ENCODE measurements around the gene RBMS1.

RBMS1 gene

DNA sequence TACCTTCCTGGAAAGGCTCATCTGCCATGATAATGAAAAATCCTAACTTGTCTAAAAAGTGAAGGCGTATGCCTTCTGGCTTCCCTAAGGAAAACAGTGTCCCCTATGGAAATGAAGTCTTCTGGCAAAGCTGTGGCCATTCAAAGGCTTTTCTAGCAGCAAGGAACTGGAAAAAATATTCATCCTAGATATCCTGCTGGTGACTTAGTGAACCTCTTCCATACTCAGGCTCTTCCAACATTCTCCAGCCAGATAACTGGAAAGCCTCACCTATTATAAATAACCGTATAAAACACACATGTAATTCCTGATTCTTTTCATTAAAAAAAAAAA, 84.7 kb downstream of the RBMS1 start:
- TF ChIP-seq, protein P1, sequence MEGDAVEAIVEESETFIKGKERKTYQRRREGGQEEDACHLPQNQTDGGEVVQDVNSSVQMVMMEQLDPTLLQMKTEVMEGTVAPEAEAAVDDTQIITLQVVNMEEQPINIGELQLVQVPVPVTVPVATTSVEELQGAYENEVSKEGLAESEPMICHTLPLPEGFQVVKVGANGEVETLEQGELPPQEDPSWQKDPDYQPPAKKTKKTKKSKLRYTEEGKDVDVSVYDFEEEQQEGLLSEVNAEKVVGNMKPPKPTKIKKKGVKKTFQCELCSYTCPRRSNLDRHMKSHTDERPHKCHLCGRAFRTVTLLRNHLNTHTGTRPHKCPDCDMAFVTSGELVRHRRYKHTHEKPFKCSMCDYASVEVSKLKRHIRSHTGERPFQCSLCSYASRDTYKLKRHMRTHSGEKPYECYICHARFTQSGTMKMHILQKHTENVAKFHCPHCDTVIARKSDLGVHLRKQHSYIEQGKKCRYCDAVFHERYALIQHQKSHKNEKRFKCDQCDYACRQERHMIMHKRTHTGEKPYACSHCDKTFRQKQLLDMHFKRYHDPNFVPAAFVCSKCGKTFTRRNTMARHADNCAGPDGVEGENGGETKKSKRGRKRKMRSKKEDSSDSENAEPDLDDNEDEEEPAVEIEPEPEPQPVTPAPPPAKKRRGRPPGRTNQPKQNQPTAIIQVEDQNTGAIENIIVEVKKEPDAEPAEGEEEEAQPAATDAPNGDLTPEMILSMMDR (conservative IDR thresholded peaks at IDR 0.05; ENCODE audit: low read depth, low read length): no peak
- H3K79me2 ChIP-seq (ENCODE audit: insufficient read depth, low read depth): no peaks in the 10 kb centered on the region

DNA sequence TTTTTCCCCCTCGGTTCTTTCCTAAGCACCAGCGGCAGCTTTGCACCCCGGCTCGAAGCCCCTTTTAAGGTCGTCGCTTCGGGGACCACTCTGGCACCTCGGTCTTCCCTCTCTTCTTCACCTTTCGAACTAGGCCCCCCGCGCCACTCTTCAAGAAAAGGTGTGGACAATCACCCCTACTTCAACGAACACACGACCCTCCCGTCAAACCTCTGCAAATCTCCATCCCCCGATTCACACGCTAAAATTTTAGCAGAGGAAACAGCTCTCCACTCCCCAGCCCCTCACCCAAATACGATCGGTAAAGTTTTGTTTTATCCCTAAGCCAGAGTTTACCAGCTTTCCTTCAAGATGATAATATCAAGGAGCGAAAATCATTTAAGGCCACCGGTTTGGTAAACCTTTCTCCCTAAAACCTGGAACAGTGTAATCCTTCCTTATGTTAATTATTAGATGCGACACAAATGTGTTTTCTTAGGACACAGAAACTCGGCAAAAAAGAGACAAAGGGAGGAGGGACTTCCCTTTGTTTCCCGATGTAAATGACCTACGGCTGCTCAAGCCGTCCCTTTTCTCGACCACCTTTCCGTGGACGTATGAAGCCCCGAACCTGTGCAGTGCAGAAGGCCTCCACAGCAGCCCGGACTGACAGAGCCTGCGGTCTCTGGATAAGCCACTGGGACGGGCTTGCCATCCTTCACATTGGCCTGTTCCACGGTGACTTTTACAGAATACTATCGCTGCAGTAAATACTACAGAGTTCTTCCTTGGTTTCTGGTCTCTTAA, 85.2 kb downstream of the RBMS1 start:
- no peak overlapping the region for H3K27ac ChIP-seq
- TF ChIP-seq, protein P1 (conservative IDR thresholded peaks at IDR 0.05; ENCODE audit: low read depth, low read length): no peak
- no peaks in the 10 kb centered on the region for H4K20me1 ChIP-seq (ENCODE audit: insufficient read depth)
- no peak overlapping the region for H2AFZ ChIP-seq (ENCODE audit: low read depth)
- H3K4me1 ChIP-seq (ENCODE audit: low read depth, poor library complexity, severe bottlenecking): peaks cover 14% of the 10 kb centered on the region
- no peaks in the 10 kb centered on the region for H3K36me3 ChIP-seq (ENCODE audit: insufficient read depth)
- H3K79me2 ChIP-seq (ENCODE audit: insufficient read depth, low read depth): no peaks in the 10 kb centered on the region
- H3K4me2 ChIP-seq: peak overlapping the region; percentile 13; the same call in 1 of the 2 replicates
- H3K4me3 ChIP-seq (IDR thresholded peaks at IDR 0.05; ENCODE audit: insufficient read depth, low read depth, low read length): no peak overlapping the region
- no peak overlapping the region for H3K9ac ChIP-seq
- H3K27me3 ChIP-seq (ENCODE audit: insufficient read depth, low read depth): no peaks in the 10 kb centered on the region

More for the DNA sequence above, 84.7 kb downstream of the RBMS1 start:
- no peak overlapping the region for H3K9ac ChIP-seq
- H3K4me3 ChIP-seq (IDR thresholded peaks at IDR 0.05; ENCODE audit: insufficient read depth, low read depth, low read length): no peak overlapping the region
- no peak overlapping the region for H3K27ac ChIP-seq
- peaks cover 14% of the 10 kb centered on the region for H3K4me1 ChIP-seq (ENCODE audit: low read depth, poor library complexity, severe bottlenecking)
- H2AFZ ChIP-seq (ENCODE audit: low read depth): no peak overlapping the region
- H4K20me1 ChIP-seq (ENCODE audit: insufficient read depth): no peaks in the 10 kb centered on the region
- H3K36me3 ChIP-seq (ENCODE audit: insufficient read depth): no peaks in the 10 kb centered on the region
- no peak overlapping the region for H3K4me2 ChIP-seq
- no peaks in the 10 kb centered on the region for H3K27me3 ChIP-seq (ENCODE audit: insufficient read depth, low read depth)

DNA sequence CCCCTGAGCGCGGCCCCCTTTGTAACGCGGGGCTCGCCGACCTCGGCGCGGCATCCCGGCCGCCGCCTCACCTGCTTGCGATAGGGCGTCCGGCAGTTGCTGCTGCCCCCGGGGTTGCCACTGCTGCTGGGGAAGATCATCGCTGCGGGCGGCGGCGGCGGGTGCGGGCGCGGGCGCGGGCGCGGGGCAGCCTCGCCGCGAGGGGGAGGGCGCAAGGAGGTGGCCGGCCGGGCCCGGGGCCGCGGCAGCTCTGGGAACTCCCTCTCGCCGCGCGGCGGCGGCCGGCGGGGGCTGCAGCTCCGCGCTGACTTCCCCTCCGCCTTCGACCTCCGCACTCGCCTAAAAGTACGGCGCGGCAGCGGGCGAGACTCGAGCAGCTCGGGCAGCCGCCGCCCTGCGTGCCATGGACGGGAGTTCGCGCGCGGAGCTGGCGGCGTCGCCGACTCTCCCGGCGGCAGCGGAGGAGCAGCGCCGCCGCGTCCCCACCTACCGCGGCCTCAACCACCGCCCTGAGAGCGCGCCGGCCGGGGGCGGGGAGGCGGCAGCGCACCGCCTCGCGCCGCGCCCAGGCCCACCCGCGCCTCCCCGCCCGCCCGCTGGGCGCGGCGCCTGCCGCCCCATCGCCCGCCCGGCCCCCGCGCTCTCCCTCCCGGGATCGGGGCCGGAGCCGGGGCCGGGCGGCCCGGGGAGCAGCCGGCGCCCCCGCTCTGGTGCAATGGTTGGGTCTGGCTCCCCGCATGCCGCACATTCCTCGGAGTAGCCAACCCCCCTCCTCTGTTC, 86.0 kb downstream of the RBMS1 start:
- Histone ChIP-seq H3K9ac (peak overlapping the region; percentile 61; the same call in 1 of the 2 replicates), H3K79me2 (ENCODE audit: insufficient read depth, low read depth) (no peaks in the 10 kb centered on the region), H3K4me1 (ENCODE audit: low read depth, poor library complexity, severe bottlenecking) (peaks cover 17% of the 10 kb centered on the region), H3K4me2 (peak overlapping the region; percentile 51; the same call in 1 of the 2 replicates), H3K4me3 (IDR thresholded peaks at IDR 0.05; ENCODE audit: insufficient read depth, low read depth, low read length) (peak overlapping the region; percentile 69), H3K27me3 (ENCODE audit: insufficient read depth, low read depth) (no peaks in the 10 kb centered on the region), H3K27ac (peak overlapping the region; percentile 51; the same call in 1 of the 2 replicates), H2AFZ (ENCODE audit: low read depth) (peak overlapping the region; percentile 67), H4K20me1 (ENCODE audit: insufficient read depth) (no peaks in the 10 kb centered on the region), H3K36me3 (ENCODE audit: insufficient read depth) (no peaks in the 10 kb centered on the region)
- TF ChIP-seq, protein P1 (conservative IDR thresholded peaks at IDR 0.05; ENCODE audit: low read depth, low read length): no peak

DNA sequence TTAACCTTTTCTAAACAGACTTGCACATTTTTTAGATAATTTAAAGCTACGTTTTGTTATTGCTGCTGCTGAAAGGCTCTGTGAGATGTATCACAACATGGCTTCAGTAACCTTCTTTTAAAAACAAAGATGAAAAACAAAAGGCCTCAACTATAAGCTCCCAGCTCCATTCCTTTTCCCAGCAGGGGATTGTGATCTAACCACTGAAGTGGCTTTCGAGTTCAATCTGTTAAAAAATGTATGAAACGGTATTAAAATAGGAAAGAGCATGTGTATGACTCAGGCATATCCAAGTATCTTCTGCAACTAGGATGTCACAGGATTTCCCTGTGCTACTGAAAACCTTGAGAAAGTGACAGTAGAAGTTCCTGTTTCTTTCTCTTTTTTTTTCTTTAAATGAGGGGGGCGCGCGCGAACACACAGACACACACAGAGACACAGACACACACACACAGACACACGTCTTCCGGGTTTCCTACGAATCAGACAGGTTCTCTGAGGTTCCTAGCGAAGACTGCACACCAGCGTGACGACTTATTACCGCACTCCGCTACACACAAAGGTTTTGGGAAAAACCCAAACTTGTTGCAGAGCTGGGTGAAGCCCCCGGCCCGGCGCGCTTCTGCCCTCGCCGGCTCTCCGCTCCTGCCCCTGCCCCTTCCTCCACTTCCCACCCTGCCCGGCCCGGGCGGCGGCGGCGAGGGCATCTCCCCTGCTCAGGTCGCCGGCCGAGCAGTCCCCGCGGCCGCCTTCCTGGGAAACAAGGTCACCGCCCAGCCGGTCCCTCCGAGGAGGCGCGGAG, 86.8 kb downstream of the RBMS1 start:
- H3K4me2 ChIP-seq: peak overlapping the region; percentile 51
- H3K4me1 ChIP-seq (ENCODE audit: low read depth, poor library complexity, severe bottlenecking): peaks cover 19% of the 10 kb centered on the region
- peak overlapping the region; percentile 67 for H2AFZ ChIP-seq (ENCODE audit: low read depth)
- H3K9ac ChIP-seq: peak overlapping the region; percentile 61; the same call in 1 of the 2 replicates
- peak overlapping the region; percentile 51; the same call in 1 of the 2 replicates for H3K27ac ChIP-seq
- H4K20me1 ChIP-seq (ENCODE audit: insufficient read depth): no peaks in the 10 kb centered on the region
- TF ChIP-seq, protein P1 (conservative IDR thresholded peaks at IDR 0.05; ENCODE audit: low read depth, low read length): no peak
- H3K4me3 ChIP-seq (IDR thresholded peaks at IDR 0.05; ENCODE audit: insufficient read depth, low read depth, low read length): peak overlapping the region; percentile 69
- H3K36me3 ChIP-seq (ENCODE audit: insufficient read depth): no peaks in the 10 kb centered on the region
- no peaks in the 10 kb centered on the region for H3K27me3 ChIP-seq (ENCODE audit: insufficient read depth, low read depth)
- H3K79me2 ChIP-seq (ENCODE audit: insufficient read depth, low read depth): no peaks in the 10 kb centered on the region
